GM23248 (cell line): ENCODE data around the gene ZNF227. TPM values are rescaled to one million over a fixed set of nuclear protein-coding genes. Genes with fewer than 3 reads are reported as not detected.
"Not testable (repeated sequence)": the region's sequence is repeated elsewhere in the genome, so short reads cannot be mapped to it uniquely, and the experiment has no call there.

ENCODE experiments used
- DNase-seq: peaks from one replicate; pipeline ENCODE4 v3.0.0-alpha.2; 2015
- H2AFZ ChIP-seq: fragments of 200-600 bp; sonication (generic); 2 replicates; pipeline ENCODE4 v1.6.1; 2016; ENCODE audit warnings: antibody characterized with exemption
- H3F3A ChIP-seq: fragments of 200-600 bp; sonication (generic); 2 replicates; pipeline ENCODE4 v1.6.1; 2016; ENCODE audit warnings: mild to moderate bottlenecking, antibody characterized with exemption, mixed run types; ENCODE audit not compliant: insufficient read depth
- H3K27ac ChIP-seq: fragments of 200-600 bp; sonication (generic); 2 replicates; pipeline ENCODE4 v1.5.1; 2016; ENCODE audit warnings: mild to moderate bottlenecking
- H3K27me3 ChIP-seq: fragments of 200-600 bp; sonication (generic); replicated peaks from 2 replicates; pipeline ENCODE4 v1.6.1; 2016; ENCODE audit warnings: mild to moderate bottlenecking; ENCODE audit not compliant: insufficient read depth
- H3K36me3 ChIP-seq: fragments of 200-600 bp; sonication (generic); 2 replicates; pipeline ENCODE4 v1.6.1; 2016; ENCODE audit warnings: low read depth, mild to moderate bottlenecking
- H3K4me1 ChIP-seq: fragments of 200-600 bp; sonication (generic); 2 replicates; pipeline ENCODE4 v1.6.1; 2016; ENCODE audit warnings: mild to moderate bottlenecking; ENCODE audit not compliant: insufficient read depth
- H3K4me2 ChIP-seq: fragments of 200-600 bp; sonication (generic); one replicate; pipeline ENCODE4 v1.6.1; 2016; ENCODE audit warnings: mild to moderate bottlenecking; ENCODE audit not compliant: unreplicated experiment
- H3K4me3 ChIP-seq: fragments of 200-600 bp; sonication (generic); 2 replicates; pipeline ENCODE4 v1.5.1; 2016; ENCODE audit warnings: mild to moderate bottlenecking
- H3K79me2 ChIP-seq: fragments of 200-600 bp; sonication (generic); 2 replicates; pipeline ENCODE4 v1.6.1; 2016; ENCODE audit warnings: mild to moderate bottlenecking; ENCODE audit not compliant: insufficient read depth
- H3K9ac ChIP-seq: fragments of 200-600 bp; sonication (generic); 2 replicates; pipeline ENCODE4 v1.6.1; 2016; ENCODE audit warnings: mild to moderate bottlenecking
- H3K9me2 ChIP-seq: fragments of 200-600 bp; sonication (generic); 2 replicates; pipeline ENCODE4 v1.6.1; 2016; ENCODE audit warnings: mixed run types, mild to moderate bottlenecking, moderate library complexity; ENCODE audit not compliant: insufficient read depth
- H3K9me3 ChIP-seq: fragments of 200-600 bp; sonication (generic); one replicate; pipeline ENCODE4 v1.6.1; 2017; ENCODE audit warnings: low read depth
- H4K20me1 ChIP-seq: fragments of 200-600 bp; sonication (generic); 2 replicates; pipeline ENCODE4 v1.6.0; 2016; ENCODE audit not compliant: insufficient read depth
- EZH2 ChIP-seq: fragments of 200-600 bp; sonication (generic); IDR thresholded peaks from 2 replicates; pipeline ENCODE4 v1.6.1; 2018; ENCODE audit warnings: antibody characterized with exemption, mild to moderate bottlenecking; ENCODE audit not compliant: insufficient read depth, poor library complexity, severe bottlenecking
- EZH2phosphoT487 ChIP-seq: fragments of 200-600 bp; sonication (generic); IDR thresholded peaks from 2 replicates; pipeline ENCODE4 v1.6.1; 2018; ENCODE audit warnings: antibody characterized with exemption, moderate library complexity, mild to moderate bottlenecking, low read depth; ENCODE audit not compliant: insufficient read depth
- WGBS, 2 experiments: methylation state at CpG; one replicate each; pipeline ENCODE4 v1.1.6; 2015 to 2017; ENCODE audit warnings: low lambda C conversion rate in 2 of 2, low coverage in 1 of 2; ENCODE audit errors: missing lambda C conversion rate in 2 of 2; 5-methylcytosine and 5-hydroxymethylcytosine counted together
- in situ Hi-C: fragments of 300-500 bp; cut with MboI; formaldehyde crosslinking; loops from 2 replicates; pipeline ENCODE4 v1.15.0; 2020
- polyA plus RNA-seq: library from polyadenylated mRNA; unstranded; fragments of >200 nt; fragmentation: Nextera tagmentation; extraction: Ambion mirVana; gene quantifications from 2 replicates; pipeline ENCODE4 v1.2.1, GENCODE V29; 2016
- total RNA-seq: library from RNA; depleted of rRNA; stranded (reverse); fragments of >200 nt; shearing (Covaris generic); gene quantifications from 2 replicates; pipeline ENCODE4 v1.2.3, GENCODE V29; 2014

ZNF227 gene
- total and polyA plus RNA-seq, 2 experiments from 2014 or later = 7.5 to 16.1 TPM

GRCh38 chr19:44196772-44197171, 15.6 kb upstream of the ZNF227 start:
- no peak overlapping the region for H3K4me2 ChIP-seq
- no peak for DNase-seq
- no peaks in the 10 kb centered on the region for H3K9me3 ChIP-seq
- H3K27me3 ChIP-seq = no peaks in the 10 kb centered on the region
- in situ Hi-C loops = no loop called here
- H2AFZ ChIP-seq = no peak overlapping the region
- no peaks in the 10 kb centered on the region for H3K4me1 ChIP-seq
- no peaks in the 10 kb centered on the region for H3K36me3 ChIP-seq
- H3K9me2 ChIP-seq = no peaks in the 10 kb centered on the region
- H3K9ac ChIP-seq = no peak overlapping the region
- TF ChIP-seq EZH2 = no peak
- no peak for TF ChIP-seq EZH2phosphoT487
- no peak overlapping the region for H3K27ac ChIP-seq
- no peaks in the 10 kb centered on the region for H3F3A ChIP-seq
- H4K20me1 ChIP-seq = no peaks in the 10 kb centered on the region
- H3K79me2 ChIP-seq = no peaks in the 10 kb centered on the region
- H3K4me3 ChIP-seq = no peak overlapping the region

GRCh38 chr19:44202470-44202869, 9.9 kb upstream of the ZNF227 start:
- 16 to 33% methylated on average over 1 of the region's 1 CpG for WGBS, 2 experiments
- H3K27ac ChIP-seq = no peak overlapping the region
- no peaks in the 10 kb centered on the region for H4K20me1 ChIP-seq
- no peak for TF ChIP-seq EZH2
- no peak for TF ChIP-seq EZH2phosphoT487
- peaks cover 6% of the 10 kb centered on the region for H3F3A ChIP-seq
- in situ Hi-C loops = no loop called here
- no peaks in the 10 kb centered on the region for H3K27me3 ChIP-seq
- H3K4me2 ChIP-seq = no peak overlapping the region
- H3K79me2 ChIP-seq = no peaks in the 10 kb centered on the region
- H2AFZ ChIP-seq = no peak overlapping the region
- no peak overlapping the region for H3K9ac ChIP-seq
- no peaks in the 10 kb centered on the region for H3K9me2 ChIP-seq
- H3K9me3 ChIP-seq = no peaks in the 10 kb centered on the region
- H3K4me1 ChIP-seq = no peaks in the 10 kb centered on the region
- DNase-seq = peak; percentile 79
- H3K4me3 ChIP-seq = no peak overlapping the region
- no peaks in the 10 kb centered on the region for H3K36me3 ChIP-seq

- no peaks in the 10 kb centered on the region for H3K9me2 ChIP-seq
- no peak overlapping the region for H3K27ac ChIP-seq
- in situ Hi-C loops = no loop called here
- no peaks in the 10 kb centered on the region for H3K9me3 ChIP-seq
- H3K4me1 ChIP-seq = 0 out of 2 replicates have a peak, but pooled peaks cover under 1% of the 10 kb centered on the region
- no peaks in the 10 kb centered on the region for H4K20me1 ChIP-seq
- H3K9ac ChIP-seq = no peak overlapping the region
- H3K27me3 ChIP-seq = no peaks in the 10 kb centered on the region
- no peak overlapping the region for H3K4me2 ChIP-seq
- TF ChIP-seq EZH2 (no peak), EZH2phosphoT487 (no peak)
- no peak overlapping the region for H3K4me3 ChIP-seq
- WGBS, 2 experiments = 76 to 81% methylated on average over 2 of the region's 2 CpGs
- no peak for DNase-seq
- H3K79me2 ChIP-seq = peaks cover under 1% of the 10 kb centered on the region; the same call in 1 of the 2 replicates
- peaks cover 6% of the 10 kb centered on the region for H3F3A ChIP-seq
- H3K36me3 ChIP-seq = no peaks in the 10 kb centered on the region
- H2AFZ ChIP-seq = no peak overlapping the region
These were observed 9.4 kb upstream of the ZNF227 start for GRCh38 chr19:44202974-44203373.

GRCh38 chr19:44203877-44204276, 8.5 kb upstream of the ZNF227 start:
- in situ Hi-C loops, H3K27me3 ChIP-seq, H3K9ac ChIP-seq, H3K9me2 ChIP-seq, DNase-seq, H3K9me3 ChIP-seq, H3K4me1 ChIP-seq, H3K27ac ChIP-seq, H3K4me2 ChIP-seq, H3K4me3 ChIP-seq, H3K79me2 ChIP-seq, H3F3A ChIP-seq, H3K36me3 ChIP-seq, H4K20me1 ChIP-seq, H2AFZ ChIP-seq: not testable (repeated sequence)
- WGBS, 2 experiments = 73 to 90% methylated on average over 7 to 25 of the region's 31 CpGs

GRCh38 chr19:44204772-44205171, 7.6 kb upstream of the ZNF227 start:
- Histone ChIP-seq H2AFZ (no peak overlapping the region), H3K27me3 (no peaks in the 10 kb centered on the region), H3K79me2 (peaks cover 8% of the 10 kb centered on the region), H3F3A (peaks cover 6% of the 10 kb centered on the region), H3K27ac (no peak overlapping the region), H3K4me1 (peaks cover 8% of the 10 kb centered on the region; the same call in 1 of the 2 replicates), H3K4me2 (no peak overlapping the region), H3K36me3 (no peaks in the 10 kb centered on the region), H3K4me3 (no peak overlapping the region), H3K9me3 (no peaks in the 10 kb centered on the region), H3K9ac (no peak overlapping the region), H4K20me1 (no peaks in the 10 kb centered on the region), H3K9me2 (no peaks in the 10 kb centered on the region)
- TF ChIP-seq EZH2phosphoT487 = no peak
- no peak for TF ChIP-seq EZH2
- WGBS, 2 experiments = 33 to 48% methylated on average over 2 of the region's 2 CpGs
- in situ Hi-C loops = no loop called here
- DNase-seq = no peak
